Measurements from ENCODE around the gene CDK5RAP2.
"Not testable (repeated sequence)": the region's sequence is repeated elsewhere in the genome, so short reads cannot be mapped to it uniquely, and the experiment has no call there.

The CDK5RAP2 gene

DNA sequence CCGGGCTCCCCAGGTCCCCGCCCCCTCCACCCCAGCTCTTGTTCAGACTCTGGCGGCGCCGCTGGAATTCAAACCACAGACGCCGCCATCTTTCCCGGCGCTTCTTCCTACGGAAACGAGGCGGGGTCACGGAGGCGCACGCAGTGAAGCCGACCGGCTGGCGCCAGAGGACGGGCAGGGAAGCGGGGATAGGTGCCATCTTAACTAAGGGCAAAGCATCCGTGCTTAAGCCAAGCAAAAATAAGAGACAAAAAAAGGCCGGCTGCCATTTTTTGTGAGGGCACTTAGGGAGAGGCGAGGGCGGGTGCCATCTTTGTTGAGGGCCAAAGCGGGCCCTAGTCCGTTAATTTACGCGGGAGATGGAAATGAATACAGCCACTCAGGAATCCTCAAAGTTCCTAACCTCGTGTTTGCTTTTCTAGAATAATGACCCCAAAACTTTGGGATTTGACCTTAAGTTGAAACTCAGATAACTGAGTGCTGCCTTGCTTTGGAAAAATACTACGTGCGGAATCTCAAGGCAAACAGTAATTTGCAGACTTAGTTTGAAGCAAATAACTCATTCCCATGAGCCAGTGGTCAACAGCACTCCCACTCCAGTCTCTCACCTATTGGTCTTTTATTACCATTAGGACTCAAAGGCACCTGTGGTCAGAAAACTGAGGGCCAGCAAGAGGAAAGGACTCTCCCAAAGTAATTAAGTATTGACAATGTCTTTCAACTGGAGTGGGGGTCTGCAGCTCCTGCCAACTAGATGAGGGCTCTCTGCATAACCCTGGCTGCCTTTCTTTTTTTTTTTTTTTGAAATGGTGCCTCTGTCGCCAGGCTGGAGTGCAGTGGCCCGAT is at the start of gene CDK5RAP2:
TSS of gene CDK5RAP2 (minus strand) at position 117 of the 846 bp plus-strand sequence. CDS start 189 bp downstream, outside the sequence.
- DNase-seq (ENCODE audit: low spot score) (peak; percentile 95), FAIRE-seq (peak; percentile 84)

DNA sequence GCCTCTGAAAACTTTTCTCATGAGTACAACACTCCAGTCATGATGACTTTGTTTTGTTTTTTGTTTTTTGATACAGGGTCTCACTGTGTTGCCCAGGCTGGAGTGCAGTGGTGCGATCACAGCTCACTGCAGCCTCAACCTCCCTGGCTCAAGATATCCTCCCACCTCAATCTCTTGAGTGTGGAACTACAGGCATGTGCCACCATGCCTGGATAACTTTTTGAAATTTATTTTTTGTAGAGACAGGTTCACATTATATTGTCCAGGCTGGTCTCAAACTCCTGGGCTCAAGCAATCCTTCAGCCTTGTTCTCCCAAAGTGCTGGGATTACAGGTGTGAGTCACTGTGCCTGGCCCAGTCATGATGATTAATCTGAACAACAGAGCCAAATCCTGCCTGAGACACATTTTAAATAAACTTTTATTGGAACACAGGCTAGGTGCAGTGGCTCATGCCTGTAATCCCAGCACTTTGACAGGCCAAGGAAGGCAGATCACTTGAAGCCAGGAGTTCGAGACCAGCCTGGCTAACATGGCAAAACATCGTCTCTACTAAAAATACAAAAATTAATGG is 49.0 kb upstream of the CDK5RAP2 start:
- not testable (repeated sequence) for FAIRE-seq
- peak; percentile 43 for DNase-seq (ENCODE audit: low spot score)

DNA sequence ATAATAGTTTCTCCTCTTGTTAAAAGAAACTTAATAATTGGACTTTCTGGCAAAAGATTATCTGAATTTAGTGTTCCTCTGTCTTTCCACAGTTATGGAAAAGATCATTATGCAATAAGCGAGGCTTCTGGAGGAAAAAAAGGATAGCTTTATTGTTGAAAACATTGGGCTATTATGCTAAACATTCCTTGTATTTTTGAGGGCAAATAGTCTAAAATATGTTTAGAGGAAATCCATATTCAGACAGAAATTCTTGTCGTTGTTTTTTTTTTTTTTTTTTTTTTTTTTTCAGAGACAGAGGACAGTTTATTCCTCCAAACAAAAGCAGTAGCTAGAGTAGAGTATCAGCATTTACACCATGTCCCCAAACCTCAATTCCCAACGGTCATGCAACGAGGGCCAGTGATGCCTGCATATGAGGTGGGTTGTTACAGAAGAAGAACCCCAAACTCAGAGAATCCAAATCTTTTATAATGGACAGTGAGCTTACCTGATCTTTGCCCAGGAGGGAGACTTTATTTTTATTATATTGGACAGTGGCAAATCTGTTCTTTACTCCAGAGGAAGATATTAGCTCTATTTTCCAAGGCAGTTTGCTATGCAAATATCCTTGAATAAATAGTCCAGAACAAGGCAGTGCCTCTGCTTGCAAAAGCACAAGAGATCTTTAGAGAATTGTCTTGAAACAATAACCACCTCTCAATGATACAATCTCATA is 48.4 kb upstream of the CDK5RAP2 start:
- DNase-seq (ENCODE audit: low spot score) (no peak), FAIRE-seq (no peak)

DNA sequence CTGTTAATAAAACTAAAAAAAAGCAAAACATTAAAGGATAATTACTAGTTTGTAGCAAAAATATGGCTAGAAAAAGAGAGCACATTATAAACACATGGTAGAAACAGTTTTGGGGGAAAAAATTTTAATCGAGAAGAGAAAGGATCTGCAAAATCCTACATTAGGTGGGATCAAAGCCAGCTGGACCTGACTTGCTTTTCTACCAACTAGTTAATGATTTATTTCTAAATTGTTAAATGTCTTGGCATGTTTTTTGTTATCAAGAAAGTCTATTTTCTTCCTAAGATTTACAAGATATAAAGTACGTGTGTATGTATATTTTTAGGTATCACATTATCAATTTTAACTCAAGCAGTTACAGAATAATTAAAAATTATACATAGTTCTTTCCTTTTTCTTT is 47.1 kb upstream of the CDK5RAP2 start:
- DNase-seq (ENCODE audit: low spot score) (no peak), FAIRE-seq (no peak)

DNA sequence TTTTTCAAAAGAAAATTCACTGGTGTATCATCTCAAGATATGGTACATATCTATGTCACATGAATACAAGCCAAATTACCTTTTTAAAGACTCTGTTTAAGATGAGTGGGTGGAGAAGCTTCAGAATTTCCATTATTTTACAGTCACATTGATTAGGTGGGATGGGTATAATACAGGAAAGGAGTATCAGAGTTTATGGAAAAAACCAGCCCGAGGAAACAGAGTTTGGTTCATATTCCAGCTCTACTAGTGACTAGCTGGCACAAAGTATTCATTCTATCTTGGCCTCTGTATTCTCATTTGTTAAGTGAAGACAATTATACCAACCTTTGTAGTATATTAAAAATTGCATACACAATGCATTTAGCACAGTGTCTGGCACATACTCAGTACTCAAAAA is 46.5 kb upstream of the CDK5RAP2 start:
- FAIRE-seq: no peak
- no peak for DNase-seq (ENCODE audit: low spot score)

DNA sequence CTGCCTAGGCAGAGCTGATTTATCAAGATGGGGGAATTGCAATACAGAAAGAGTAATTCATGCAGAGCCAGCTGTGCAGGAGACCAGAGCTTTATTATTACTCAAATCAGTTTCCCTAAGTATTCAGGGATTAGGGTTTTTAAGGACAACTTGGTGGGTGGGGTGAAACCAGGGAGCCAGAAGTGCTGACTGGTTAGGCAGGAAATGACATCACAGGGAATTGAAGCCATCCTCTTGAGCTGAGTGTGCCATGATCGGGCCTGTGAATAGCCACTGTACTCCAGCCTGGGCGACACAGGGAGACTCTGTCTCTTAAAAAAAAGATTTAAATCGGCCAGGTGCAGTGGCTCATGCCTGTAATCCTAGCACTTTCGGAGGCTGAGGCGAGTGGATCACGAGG is 45.3 kb upstream of the CDK5RAP2 start:
- FAIRE-seq (no peak), DNase-seq (ENCODE audit: low spot score) (no peak)

DNA sequence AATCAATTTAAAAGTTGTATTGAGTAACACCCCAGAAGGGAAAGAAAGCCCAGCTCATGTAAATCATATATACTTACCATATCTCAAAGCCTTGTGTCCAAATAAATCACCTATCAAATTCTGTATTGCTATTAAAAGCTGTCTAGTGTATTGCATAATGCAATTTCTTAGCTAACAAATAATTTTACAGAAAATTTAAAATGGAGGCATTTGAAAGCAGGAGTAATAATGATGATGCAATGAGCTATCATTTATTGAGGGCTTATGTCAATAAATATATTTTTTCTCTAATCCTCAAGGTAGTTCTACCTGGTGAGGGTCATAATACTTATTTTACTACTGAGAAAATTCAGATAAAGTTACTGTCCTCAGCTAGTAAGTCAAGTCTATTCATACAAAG is 42.8 kb upstream of the CDK5RAP2 start:
- FAIRE-seq: no peak

DNA sequence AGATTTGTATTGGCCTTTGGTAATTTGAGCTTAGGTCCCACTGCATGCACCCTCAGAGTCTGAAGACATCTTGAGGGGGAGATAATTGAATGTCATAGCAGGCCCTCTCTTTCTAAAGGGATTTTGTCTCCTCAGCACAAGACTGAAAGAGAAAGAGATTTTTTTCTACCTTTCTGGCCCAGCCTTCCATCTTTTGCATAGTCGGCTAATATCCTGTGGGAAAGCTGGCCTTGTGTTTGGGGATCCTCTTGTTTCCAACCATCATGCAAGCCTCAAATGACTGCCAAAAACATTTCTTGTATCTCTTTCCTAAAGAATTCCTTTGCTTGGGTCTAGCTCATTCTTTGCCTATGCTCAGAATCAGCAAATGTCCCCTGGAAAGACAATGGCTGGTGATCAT is 42.0 kb upstream of the CDK5RAP2 start:
- FAIRE-seq (no peak), DNase-seq (ENCODE audit: low spot score) (no peak)

More for the DNA sequence above, 42.8 kb upstream of the CDK5RAP2 start:
- DNase-seq (ENCODE audit: low spot score): no peak

DNA sequence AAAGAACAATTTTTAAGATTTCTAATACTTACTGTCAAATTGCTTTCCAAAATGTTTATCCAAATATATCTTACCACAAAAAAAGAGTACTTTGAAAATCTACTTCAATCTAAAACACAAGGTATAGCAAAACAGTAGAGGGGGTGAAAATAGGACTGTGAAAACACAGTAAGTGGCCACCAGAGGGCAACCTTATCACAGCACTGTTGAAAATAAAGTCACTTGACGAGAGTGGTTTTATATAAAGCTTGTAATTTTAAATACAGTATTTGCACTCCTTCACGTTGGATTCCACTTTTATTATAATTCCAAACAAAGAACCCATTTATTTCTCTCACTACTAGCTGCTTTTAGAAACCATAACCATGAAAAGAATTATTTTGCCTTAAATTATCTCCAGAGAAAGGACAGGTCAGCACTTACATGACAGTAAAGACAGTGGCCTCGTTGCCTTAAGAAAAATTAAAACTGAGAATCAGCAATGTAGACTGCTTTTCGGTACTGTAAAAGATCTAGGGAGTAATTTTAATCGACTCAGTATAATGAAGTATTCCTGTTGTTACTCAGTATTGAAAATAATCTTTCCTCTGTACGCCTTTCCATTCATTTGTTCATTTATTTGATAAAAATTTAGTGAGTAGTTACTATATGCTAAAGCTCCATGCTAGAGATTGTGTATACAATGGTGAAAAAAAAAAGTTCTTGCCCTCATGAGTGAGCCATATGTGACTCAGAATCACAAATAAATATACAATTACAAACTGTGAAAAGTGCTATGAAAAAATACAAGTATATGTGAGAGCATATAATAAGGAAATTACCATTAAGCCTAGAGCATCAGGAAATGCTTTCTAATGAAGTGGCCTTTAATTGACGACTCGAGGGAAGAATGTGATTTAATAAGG is 40.0 kb upstream of the CDK5RAP2 start:
- DNase-seq (ENCODE audit: low spot score): peak; percentile 54
- FAIRE-seq: peak; percentile 89

DNA sequence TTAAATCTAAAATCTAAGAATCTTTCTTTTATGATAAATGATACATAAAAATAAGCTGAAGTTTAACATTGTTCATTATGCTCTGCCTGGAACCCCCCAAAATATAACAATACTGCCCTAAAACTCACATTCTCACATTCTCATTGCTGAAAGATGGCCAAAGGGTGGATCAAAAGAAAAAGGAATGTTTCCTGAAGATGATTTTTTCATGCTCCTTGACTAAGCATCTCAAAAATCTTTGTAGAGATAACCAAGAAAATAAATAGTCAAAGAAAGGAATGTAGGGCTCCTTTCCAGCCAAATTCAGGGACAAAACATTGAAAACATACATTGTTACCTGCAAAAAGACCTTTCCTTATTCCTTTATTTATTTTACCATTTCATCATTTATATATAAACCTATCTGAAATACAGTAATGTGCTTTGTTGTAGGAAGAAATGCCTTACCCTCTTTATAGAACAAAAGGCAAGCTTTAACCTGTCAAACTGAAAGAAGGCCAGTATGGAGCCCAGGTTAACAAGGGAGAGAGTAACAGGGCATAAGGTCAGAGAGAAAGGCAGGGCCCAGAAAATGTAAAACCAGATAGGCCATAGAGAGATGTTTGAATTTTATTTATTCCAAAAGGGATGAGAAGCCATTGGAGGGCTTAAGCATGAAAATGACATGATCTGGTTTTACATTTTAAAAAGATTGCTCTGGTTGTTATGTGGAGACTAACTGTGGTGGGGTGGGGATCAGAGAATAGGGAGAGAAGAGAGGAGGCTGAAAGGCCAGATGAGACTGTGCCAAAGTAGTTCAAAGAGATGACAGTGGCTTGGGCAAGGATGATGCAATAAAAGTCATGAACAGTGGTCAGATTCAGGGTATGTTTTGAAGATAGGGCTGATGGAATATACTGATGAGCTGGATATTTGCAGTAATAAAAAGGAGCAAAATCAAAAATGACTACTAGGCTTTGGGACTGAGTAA is 37.3 kb upstream of the CDK5RAP2 start:
- FAIRE-seq: no peak
- no peak for DNase-seq (ENCODE audit: low spot score)

DNA sequence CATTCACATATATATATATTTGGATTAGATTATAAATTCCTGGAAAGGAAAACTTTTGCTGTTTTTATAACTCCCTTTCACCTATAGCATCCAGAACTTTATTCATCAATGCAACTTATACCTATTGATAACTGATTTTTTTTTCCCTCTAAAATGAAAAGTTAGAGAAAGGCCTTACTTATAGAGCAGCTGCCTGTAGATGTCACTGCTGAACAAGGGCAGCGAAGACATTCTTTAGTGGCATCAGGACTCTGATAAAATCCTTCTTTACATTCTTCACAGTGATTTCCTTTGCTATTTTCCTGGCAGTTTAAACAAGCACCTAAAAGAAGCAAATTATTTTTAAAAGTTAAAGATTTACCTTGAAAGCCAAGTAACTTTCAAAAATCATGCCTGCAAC is 32.3 kb upstream of the CDK5RAP2 start:
- no peak for FAIRE-seq
- DNase-seq (ENCODE audit: low spot score): no peak

DNA sequence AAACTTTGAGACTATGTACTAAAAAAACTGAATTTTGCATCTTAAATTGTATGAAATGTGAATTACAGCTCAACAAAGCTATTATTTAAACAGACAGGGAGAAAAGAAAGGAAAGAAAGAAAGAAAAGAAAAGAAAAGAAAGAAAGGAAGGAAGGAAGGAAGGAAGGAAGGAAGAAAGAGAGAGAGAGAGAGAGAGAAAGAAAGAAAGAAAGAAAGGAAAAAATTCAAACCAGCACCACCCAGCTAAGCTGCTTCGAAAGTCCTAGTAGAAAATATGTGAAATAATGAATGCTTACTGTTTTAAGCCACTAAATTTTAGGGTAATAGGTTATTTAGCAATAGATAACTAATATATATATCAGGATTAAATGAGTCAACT is 31.7 kb upstream of the CDK5RAP2 start:
- FAIRE-seq: no peak
- no peak for DNase-seq (ENCODE audit: low spot score)

DNA sequence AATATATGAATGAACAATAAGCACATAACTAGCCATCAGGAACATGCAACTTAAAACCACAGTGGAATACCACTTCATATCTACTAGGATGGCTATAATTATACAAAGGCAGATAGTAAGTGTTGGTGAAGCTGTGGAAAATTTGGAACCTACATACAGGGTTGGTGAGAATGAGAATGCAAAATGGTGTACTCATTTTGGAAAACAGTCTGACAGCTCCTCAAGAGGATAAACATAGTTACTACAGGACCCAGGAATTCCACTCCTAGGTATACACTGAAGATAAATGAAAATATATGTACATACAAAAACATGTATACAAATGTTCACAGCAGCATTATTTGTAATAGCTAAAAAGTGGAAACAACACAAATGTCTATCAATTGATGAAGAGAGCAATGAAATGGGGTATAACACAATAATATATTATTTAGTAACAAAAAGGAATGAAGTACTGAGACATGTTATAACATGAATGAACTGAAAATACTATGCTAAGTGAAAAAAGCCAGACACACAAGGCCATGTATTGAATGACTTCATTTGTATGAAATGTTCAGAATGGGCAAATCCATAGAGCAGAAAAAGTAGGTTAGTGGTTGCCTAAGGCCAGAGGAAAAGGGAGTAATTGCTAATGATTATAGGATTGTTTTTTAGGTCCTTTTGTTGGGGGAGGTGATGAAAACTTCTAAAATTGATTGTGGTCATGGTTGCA is 31.2 kb upstream of the CDK5RAP2 start:
- DNase-seq (ENCODE audit: low spot score) (no peak), FAIRE-seq (no peak)

DNA sequence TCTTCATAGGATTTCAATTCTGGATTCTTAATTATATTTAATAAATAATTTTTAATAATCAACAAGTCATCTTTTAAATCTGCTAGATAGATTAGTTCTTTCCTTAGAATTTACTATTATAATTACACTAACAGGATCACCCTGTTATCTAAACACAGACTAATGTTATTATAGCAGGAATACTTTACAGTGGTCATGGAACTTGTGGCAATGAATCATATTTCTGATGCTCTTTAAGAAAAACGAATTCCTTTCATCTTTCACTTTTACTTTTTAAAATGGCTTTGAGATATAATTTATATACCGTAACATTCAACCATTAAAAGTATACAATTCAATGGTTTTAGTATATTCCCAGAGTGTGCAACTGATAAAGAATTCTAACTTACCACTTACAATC is 29.7 kb upstream of the CDK5RAP2 start:
- FAIRE-seq (no peak), DNase-seq (ENCODE audit: low spot score) (no peak)

DNA sequence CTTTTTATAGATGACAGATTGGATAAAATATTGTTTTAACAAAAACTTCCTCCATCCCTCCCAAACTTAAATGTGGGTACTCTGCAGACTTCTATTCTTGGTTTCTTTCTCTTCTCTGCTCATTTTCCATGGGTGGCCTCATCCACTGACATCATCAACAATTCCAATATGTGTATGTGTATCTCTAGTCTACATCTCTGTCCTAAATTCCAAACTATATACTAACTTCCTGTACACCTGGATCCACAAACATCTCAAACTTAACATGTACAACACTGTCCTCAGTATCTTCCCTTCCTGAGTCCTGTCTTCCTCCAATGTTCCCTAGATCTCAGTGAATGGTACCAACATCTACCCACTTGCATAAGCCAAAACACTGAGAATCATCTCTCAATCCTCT is 28.5 kb upstream of the CDK5RAP2 start:
- FAIRE-seq (no peak), DNase-seq (ENCODE audit: low spot score) (no peak)

DNA sequence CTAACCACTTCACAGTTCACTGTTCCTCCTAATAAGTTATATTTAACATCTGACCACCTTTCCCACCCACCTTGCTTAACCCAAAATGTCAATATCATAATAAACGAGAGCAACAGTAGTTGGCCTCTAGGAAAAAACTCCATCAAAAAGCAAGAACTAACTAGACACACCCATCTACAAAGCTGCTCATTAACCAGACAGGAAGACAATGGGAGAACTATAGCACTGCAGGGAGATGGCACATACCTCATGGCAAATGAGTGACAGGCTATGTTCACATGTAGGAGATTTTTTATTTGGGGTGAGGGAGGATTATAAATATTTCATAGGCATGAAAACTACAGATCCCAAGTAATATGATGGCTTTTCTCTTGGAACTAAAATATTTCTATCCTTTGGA is 23.6 kb upstream of the CDK5RAP2 start:
- DNase-seq (ENCODE audit: low spot score): no peak
- no peak for FAIRE-seq

DNA sequence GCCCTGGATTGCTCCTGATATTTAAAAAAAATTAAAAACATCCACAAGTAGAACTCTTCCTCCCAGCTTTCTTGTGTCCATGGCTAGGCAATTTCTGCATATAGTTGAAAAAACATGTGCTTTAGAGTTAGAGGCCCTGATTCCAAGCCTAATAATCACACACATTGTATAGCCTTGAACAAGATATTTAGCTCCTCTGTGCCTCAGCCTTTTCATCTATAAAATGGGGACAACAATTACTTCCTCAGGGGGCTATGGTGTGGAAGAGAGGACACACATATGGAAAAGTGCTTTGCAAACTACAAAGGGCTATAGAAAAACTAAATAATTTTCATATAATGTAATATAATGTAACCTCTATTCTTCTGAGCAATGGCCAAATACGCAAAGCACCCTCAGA is 23.0 kb upstream of the CDK5RAP2 start:
- no peak for DNase-seq (ENCODE audit: low spot score)
- no peak for FAIRE-seq

DNA sequence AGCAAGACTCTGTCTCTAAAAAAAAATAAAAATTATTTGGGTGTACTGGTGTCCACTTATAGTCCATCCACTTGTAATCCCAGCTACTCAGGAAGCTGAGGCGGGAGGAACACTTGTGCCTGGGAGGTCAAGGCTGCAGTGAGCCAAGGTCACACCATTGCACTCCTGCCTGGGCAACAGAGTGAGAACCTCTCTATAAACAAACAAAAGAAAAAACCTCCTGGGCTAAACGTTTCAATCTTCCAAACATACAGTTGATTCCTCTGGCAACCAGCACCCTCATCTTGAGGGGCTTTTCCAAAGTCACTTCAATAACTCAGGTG is 13.9 kb upstream of the CDK5RAP2 start:
- FAIRE-seq: no peak
- DNase-seq (ENCODE audit: low spot score): no peak

DNA sequence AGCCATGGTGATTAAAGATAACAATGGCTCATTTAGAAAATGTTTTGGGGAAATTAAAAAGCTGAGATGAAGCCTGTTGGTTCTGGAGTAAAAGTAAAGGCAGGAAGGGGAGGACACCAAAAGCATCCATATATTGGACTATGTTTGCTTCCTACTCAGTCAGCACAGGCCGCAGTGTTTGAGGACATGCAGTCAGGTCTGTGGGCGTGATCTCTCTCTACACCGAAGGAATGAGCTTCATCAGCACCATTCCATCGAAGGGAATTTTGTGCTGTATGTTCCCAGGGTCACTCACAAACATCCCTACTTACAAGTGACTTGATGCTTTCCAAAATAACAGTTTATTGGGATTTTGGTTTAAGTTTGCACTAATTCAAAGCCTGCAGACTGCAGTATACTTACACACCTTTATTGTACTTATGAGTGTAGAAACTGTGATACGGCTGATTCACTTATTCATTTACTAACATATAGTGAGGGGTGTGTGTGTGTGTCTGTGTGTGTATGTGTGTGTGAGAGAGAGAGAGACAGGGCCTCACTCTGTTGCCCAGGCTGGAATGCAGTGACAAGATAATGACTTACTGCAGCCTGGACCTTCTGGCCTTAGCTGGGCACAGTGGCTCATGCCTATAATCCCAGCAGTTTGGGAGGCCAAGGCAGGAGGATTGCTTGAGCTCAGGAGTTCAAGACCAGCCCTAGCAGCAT is 13.4 kb upstream of the CDK5RAP2 start:
- DNase-seq (ENCODE audit: low spot score) (no peak), FAIRE-seq (no peak)

Measured in RCC 7860 (cell line).